Pancreas (tissue), 10 donors: ENCODE results near the gene SUSD3. TPM values are rescaled to one million over a fixed set of nuclear protein-coding genes. Genes with fewer than 3 reads are reported as not detected.

Experiments used
- ATAC-seq, 4 donors: fragments of 200-7000 bp; cut with Tn5 transposase; one replicate each; pipeline versions ENCODE4 v1.8.0 to v1.9.1; 2020; ENCODE audit warnings: mild to moderate bottlenecking in 4 of 4, moderate library complexity in 4 of 4
- DNase-seq, 6 donors: peaks; one replicate each; pipeline ENCODE4 v3.0.0-alpha.2; 2020
- FAIRE-seq: peaks from 2 replicates; lab custom pipeline; 2012; peaks lifted over from hg19 to GRCh38; lab: Jason Lieb, UNC
- H3K27ac ChIP-seq, 4 donors: fragments of 200-600 bp; sonication (generic); 1 replicate in 3 of 4; 2 replicates in 1 of 4; pipeline versions ENCODE4 v1.5.0 to v1.8.0; 2020
- H3K27me3 ChIP-seq, 4 donors: fragments of 200-600 bp; one replicate each; pipeline ENCODE4 v1.8.0; 2021
- H3K36me3 ChIP-seq, 3 donors: fragments of 200-600 bp; sonication (generic) in 1 of 3; one replicate each; pipeline versions ENCODE4 v1.5.0 to v1.8.0; 2020 to 2021
- H3K4me1 ChIP-seq, 3 donors: fragments of 200-600 bp; one replicate each; pipeline ENCODE4 v1.8.0; 2021
- H3K4me3 ChIP-seq, 4 donors: fragments of 200-600 bp; sonication (generic) in 2 of 4; one replicate each; pipeline versions ENCODE4 v1.5.0 to v1.8.0; 2020 to 2021
- H3K9me3 ChIP-seq, 4 donors: fragments of 200-600 bp; one replicate each; pipeline ENCODE4 v1.8.0; 2021
- CTCF ChIP-seq, 4 donors: fragments of 200-600 bp; sonication (generic) in 3 of 4; IDR thresholded peaks; one replicate each; pipeline versions ENCODE4 v1.5.0 to v1.8.0; 2021; ENCODE audit warnings: antibody characterized with exemption in 4 of 4
- WGBS, 2 donors: extraction: QIAGEN DNeasy Blood & Tissue Kit; methylation state at CpG; one replicate each; pipeline ENCODE4 v1.1.7; 2013; 5-methylcytosine and 5-hydroxymethylcytosine counted together
- intact Hi-C, 3 donors: fragments of 100-400 bp; cut with DNase I; formaldehyde crosslinking; loops; one replicate each; pipeline versions ENCODE4 v1.11.1 to v1.14.2; 2022
- polyA plus RNA-seq, 2 donors: library from polyadenylated mRNA; stranded (reverse); fragments of 200-250 nt; gene quantifications; one replicate each; pipeline ENCODE4 v1.2.3, GENCODE V29; 2013
- total RNA-seq, 6 donors: library from RNA; stranded (reverse); fragmentation: NEBNext Ultra II Directional in 4 of 6; extraction: Animal tissue kit (Norgen Biotek cat#: 25700) in 4 of 6; gene quantifications; one replicate each; pipeline versions ENCODE4 v1.2.1 to v1.2.4, GENCODE V29; 2021 to 2023
- donor health status: healthy with polysubstance abuse.
- donor health status: DM: no; HTN: no; CAD: no; lungs with moderate emphysema.
- donor health status: DM: no; HTN: no; CAD: no.
- donor health status: control.
- donor health status: control.
- donor health status: Bipolar disorder and iron deficiency.
- donor health status: DM: yes; HTN: yes; CAD: no.
- donor health status: DM: no; HTN: no; CAD: no.
- donor health status: DM: no; HTN: no; CAD: no.
- donor health status: DM: yes; HTN: yes; CAD: no.

Gene SUSD3
- total and polyA plus RNA-seq, 8 donors, result 0.16 to 2.8 (median 0.80) TPM

GRCh38 chr9:93129691-93130500, 71.4 kb downstream of the SUSD3 start:
- peak in 2 of 6 donors; percentile 20 to 62 for DNase-seq
- H3K27me3 ChIP-seq, result no peaks in the 10 kb centered on the region
- H3K4me3 ChIP-seq, result no peak overlapping the region
- no peak for ATAC-seq
- no peaks in the 10 kb centered on the region for H3K9me3 ChIP-seq
- intact Hi-C loops, result no loop called here
- TF ChIP-seq CTCF (IDR thresholded peaks at IDR 0.05), result no peak
- peaks cover 0 to 10% (median 0%) of the 10 kb centered on the region in 3 donors for H3K36me3 ChIP-seq
- WGBS, 2 donors, result 66 to 81% methylated on average over 11 of the region's 11 CpGs
- no peak overlapping the region for H3K27ac ChIP-seq
- FAIRE-seq, result no peak
- peaks cover 10 to 26% (median 18%) of the 10 kb centered on the region in 3 donors for H3K4me1 ChIP-seq

- TF ChIP-seq CTCF (IDR thresholded peaks at IDR 0.05), result no peak
- no peaks in the 10 kb centered on the region for H3K27me3 ChIP-seq
- no peaks in the 10 kb centered on the region for H3K9me3 ChIP-seq
- H3K4me3 ChIP-seq, result no peak overlapping the region
- intact Hi-C loops, result no loop called here
- no peak for ATAC-seq
- H3K4me1 ChIP-seq, result peaks cover 14 to 33% (median 20%) of the 10 kb centered on the region in 3 donors
- 63 to 70% methylated on average over 15 of the region's 15 CpGs for WGBS, 2 donors
- peak in 3 of 6 donors; percentile 36 to 59 (median 59) for DNase-seq
- H3K27ac ChIP-seq, result peak overlapping the region in 1 of 4 donors; percentile 47
- FAIRE-seq, result no peak
- no peaks in the 10 kb centered on the region for H3K36me3 ChIP-seq
Observed at GRCh38 chr9:93130861-93131481, 72.5 kb downstream of the SUSD3 start.

- 87 to 91% methylated on average over 13 of the region's 13 CpGs for WGBS, 2 donors
- peak in 1 of 6 donors; percentile 14 for DNase-seq
- no peak for TF ChIP-seq CTCF (IDR thresholded peaks at IDR 0.05)
- Histone ChIP-seq H3K27ac (peak overlapping the region in 2 of 4 donors; percentile 94 to 95), H3K36me3 (no peaks in the 10 kb centered on the region), H3K4me1 (peaks cover 16 to 35% (median 20%) of the 10 kb centered on the region in 3 donors), H3K9me3 (no peaks in the 10 kb centered on the region), H3K4me3 (peak overlapping the region in 2 of 4 donors; percentile 92 to 94), H3K27me3 (no peaks in the 10 kb centered on the region)
- intact Hi-C loops, result no loop called here
- FAIRE-seq, result no peak
- no peak for ATAC-seq
Observed at GRCh38 chr9:93131599-93132286, 73.2 kb downstream of the SUSD3 start.

GRCh38 chr9:93132287-93132927, 73.9 kb downstream of the SUSD3 start:
- ATAC-seq (peak; percentile 7 to 29 (median 18)), FAIRE-seq (no peak), DNase-seq (peak in 5 of 6 donors; percentile 66 to 83 (median 72))
- Histone ChIP-seq H3K36me3 (no peaks in the 10 kb centered on the region), H3K9me3 (no peaks in the 10 kb centered on the region), H3K4me1 (peaks cover 16 to 35% (median 20%) of the 10 kb centered on the region in 3 donors), H3K27me3 (no peaks in the 10 kb centered on the region), H3K4me3 (peak overlapping the region in 3 of 4 donors; percentile 76 to 94 (median 92)), H3K27ac (peak overlapping the region; percentile 84 to 95 (median 94))
- WGBS, 2 donors, result 17 to 27% methylated on average over 12 of the region's 12 CpGs
- no peak for TF ChIP-seq CTCF (IDR thresholded peaks at IDR 0.05)
- intact Hi-C loops, result no loop called here
